Neural cell (in vitro differentiated cells): Measurements from ENCODE around the gene ASB8. TPM values are rescaled to one million over a fixed set of nuclear protein-coding genes. Genes with fewer than 3 reads are reported as not detected.

ENCODE experiments used
- H2AFZ ChIP-seq: fragments of 200-600, 300-800 bp; sonication (generic), shearing (Covaris generic); 2 replicates; pipeline ENCODE4 v1.6.0; 2014; ENCODE audit warnings: low read depth, mild to moderate bottlenecking, antibody characterized with exemption, low read length, moderate library complexity
- H3F3A ChIP-seq: fragments of 200-600 bp; shearing (Covaris generic); 2 replicates; pipeline ENCODE4 v1.6.1; 2016; ENCODE audit warnings: mild to moderate bottlenecking, moderate library complexity, mixed read lengths, antibody characterized with exemption, low read length; ENCODE audit not compliant: insufficient read depth, poor library complexity, severe bottlenecking
- H3K27ac ChIP-seq: fragments of 200-600, 300-800 bp; sonication (generic), shearing (Covaris generic); 2 replicates; pipeline ENCODE4 v1.5.1; 2014; ENCODE audit warnings: mild to moderate bottlenecking, low read length, moderate library complexity
- H3K27me3 ChIP-seq: fragments of 300-800, 200-600 bp; sonication (generic), shearing (Covaris generic); 2 replicates; pipeline ENCODE4 v1.6.0; 2014; ENCODE audit warnings: mild to moderate bottlenecking, low read depth, low read length, moderate library complexity; ENCODE audit not compliant: insufficient read depth
- H3K36me3 ChIP-seq: fragments of 300-800, 200-600 bp; sonication (generic), shearing (Covaris generic); 2 replicates; pipeline ENCODE4 v1.5.1; 2014; ENCODE audit warnings: mild to moderate bottlenecking, antibody characterized with exemption, low read length, moderate library complexity; ENCODE audit not compliant: insufficient read depth
- H3K4me2 ChIP-seq: fragments of 300-800, 200-600 bp; sonication (generic), shearing (Covaris generic); 2 replicates; pipeline ENCODE4 v1.6.0; 2014; ENCODE audit warnings: mild to moderate bottlenecking, low read length
- H3K4me3 ChIP-seq: fragments of 300-800, 200-600 bp; sonication (generic), shearing (Covaris generic); 2 replicates; pipeline ENCODE4 v1.5.1; 2014; ENCODE audit warnings: mild to moderate bottlenecking, low read length, moderate library complexity
- H3K79me2 ChIP-seq: fragments of 200-600 bp; shearing (Covaris generic); replicated peaks from 2 replicates; pipeline ENCODE4 v1.6.0; 2014; ENCODE audit warnings: mild to moderate bottlenecking, low read length, moderate library complexity; ENCODE audit not compliant: insufficient read depth
- H3K9ac ChIP-seq: fragments of 300-800, 200-600 bp; sonication (generic), shearing (Covaris generic); 2 replicates; pipeline ENCODE4 v1.6.1; 2016; ENCODE audit warnings: mild to moderate bottlenecking, low read length, mixed read lengths
- H3K9me2 ChIP-seq: fragments of 200-600 bp; shearing (Covaris generic); 2 replicates; pipeline ENCODE4 v1.6.1; 2016; ENCODE audit warnings: mild to moderate bottlenecking, low read length, mixed read lengths; ENCODE audit not compliant: insufficient read depth
- H3K9me3 ChIP-seq: fragments of 200-600, 300-800 bp; sonication (generic), shearing (Covaris generic); 2 replicates; pipeline ENCODE4 v1.6.1; 2016; ENCODE audit warnings: mild to moderate bottlenecking, mixed run types, low read length, moderate library complexity, mixed read lengths
- H4K20me1 ChIP-seq: fragments of 200-600 bp; shearing (Covaris generic); 2 replicates; pipeline ENCODE4 v1.6.1; 2016; ENCODE audit warnings: mild to moderate bottlenecking, mixed run types; ENCODE audit not compliant: insufficient read depth
- CTCF ChIP-seq: fragments of 450-650 bp; IDR thresholded peaks from 2 replicates; pipeline ENCODE4 v1.5.1; 2014; ENCODE audit warnings: antibody characterized with exemption, mild to moderate bottlenecking, moderate library complexity; ENCODE audit not compliant: poor library complexity, severe bottlenecking
- EP300 ChIP-seq: fragments of 450-650 bp; conservative IDR thresholded peaks from 2 replicates; pipeline ENCODE4 v1.6.1; 2014; ENCODE audit warnings: antibody characterized with exemption, mild to moderate bottlenecking, moderate library complexity; ENCODE audit not compliant: poor library complexity, severe bottlenecking
- EZH2 ChIP-seq: fragments of 200-600, 300-800 bp; shearing (Covaris generic), sonication (generic); IDR thresholded peaks from 2 replicates; pipeline ENCODE4 v1.6.1; 2014; ENCODE audit warnings: antibody characterized with exemption, low read length, borderline replicate concordance, mild to moderate bottlenecking; ENCODE audit not compliant: insufficient read depth, poor library complexity, severe bottlenecking
- MXI1 ChIP-seq: fragments of 450-650 bp; conservative IDR thresholded peaks from 2 replicates; pipeline ENCODE4 v1.6.1; 2014; ENCODE audit warnings: antibody characterized with exemption, mild to moderate bottlenecking; ENCODE audit not compliant: poor library complexity, severe bottlenecking
- POLR2AphosphoS5 ChIP-seq: IDR thresholded peaks from 2 replicates; pipeline ENCODE4 v1.6.1; 2012
- RAD21 ChIP-seq: fragments of 450-650 bp; conservative IDR thresholded peaks from 2 replicates; pipeline ENCODE4 v1.6.1; 2014; ENCODE audit warnings: antibody characterized with exemption, mild to moderate bottlenecking, moderate library complexity
- REST ChIP-seq: IDR thresholded peaks from 2 replicates; pipeline ENCODE4 v1.6.1; 2012; ENCODE audit warnings: borderline replicate concordance
- SMC3 ChIP-seq: fragments of 450-650 bp; conservative IDR thresholded peaks from 2 replicates; pipeline ENCODE4 v1.6.1; 2014; ENCODE audit warnings: antibody characterized with exemption, mild to moderate bottlenecking, moderate library complexity; ENCODE audit not compliant: poor library complexity
- TAF1 ChIP-seq: IDR thresholded peaks from 2 replicates; pipeline ENCODE4 v1.6.1; 2012; ENCODE audit warnings: low read depth
- polyA plus RNA-seq: library from polyadenylated mRNA; depleted of rRNA; stranded (reverse); fragments of >200 nt; gene quantifications from 2 replicates; pipeline ENCODE4 v1.2.3, GENCODE V29; 2014

ASB8 gene
- polyA plus RNA-seq, 1 donor from 2014 or later = 41.7 TPM

GRCh38 chr12:48151103-48151771, 6.1 kb downstream of the ASB8 start:
- Histone ChIP-seq H3K4me2 (no peak overlapping the region), H3K79me2 (peaks cover 11% of the 10 kb centered on the region), H3K27me3 (no peaks in the 10 kb centered on the region), H3K27ac (no peak overlapping the region), H4K20me1 (no peaks in the 10 kb centered on the region), H3F3A (no peaks in the 10 kb centered on the region), H3K9me2 (no peaks in the 10 kb centered on the region), H3K4me3 (no peak overlapping the region), H2AFZ (no peak overlapping the region), H3K9me3 (no peaks in the 10 kb centered on the region), H3K36me3 (peaks cover 8% of the 10 kb centered on the region), H3K9ac (no peak overlapping the region)
- no peak for TF ChIP-seq EP300
- TF ChIP-seq EZH2 = no peak
- no peak for TF ChIP-seq RAD21

- H3K4me3 ChIP-seq = no peak overlapping the region
- H3K9me3 ChIP-seq = no peaks in the 10 kb centered on the region
- no peaks in the 10 kb centered on the region for H3K79me2 ChIP-seq
- H3K9me2 ChIP-seq = no peaks in the 10 kb centered on the region
- no peak overlapping the region for H3K4me2 ChIP-seq
- H2AFZ ChIP-seq = no peak overlapping the region
- H3K27me3 ChIP-seq = no peaks in the 10 kb centered on the region
- no peak overlapping the region for H3K9ac ChIP-seq
- H4K20me1 ChIP-seq = no peaks in the 10 kb centered on the region
- TF ChIP-seq POLR2AphosphoS5 = no peak
- no peak for TF ChIP-seq EZH2
- TF ChIP-seq EP300 = no peak
- no peak for TF ChIP-seq RAD21
- no peak for TF ChIP-seq CTCF
- no peak for TF ChIP-seq REST
- TF ChIP-seq MXI1 = no peak
- no peak for TF ChIP-seq TAF1
- TF ChIP-seq SMC3 = no peak
- peaks cover 1% of the 10 kb centered on the region for H3K36me3 ChIP-seq
- no peaks in the 10 kb centered on the region for H3F3A ChIP-seq
- H3K27ac ChIP-seq = no peak overlapping the region
Measured at GRCh38 chr12:48145981-48146380, 11.3 kb downstream of the ASB8 start.
